GM23338 (cell line): ENCODE measurements around the gene ATP23. TPM values are rescaled to one million over a fixed set of nuclear protein-coding genes. Genes with fewer than 3 reads are reported as not detected.

Experiments
- polyA plus RNA-seq: library from polyadenylated mRNA; unstranded; fragments of >200 nt; fragmentation: Nextera tagmentation; extraction: Ambion mirVana; gene quantifications from 2 replicates; pipeline ENCODE4 v1.2.1, GENCODE V29; 2016
- total RNA-seq: library from RNA; depleted of rRNA; stranded (reverse); fragments of >200 nt; shearing (Covaris generic); gene quantifications from 2 replicates; pipeline ENCODE4 v1.2.3, GENCODE V29; 2014; rRNA removed

The ATP23 gene
- total and polyA plus RNA-seq, 2 experiments from 2014 or later = 14.7 to 21.0 TPM

Other genes with a start within 250 kb of the ATP23 start
- gene OS9, start 247.4 kb upstream of the ATP23 start, total RNA-seq = 66.1 and 79.7 TPM in 2 replicates
- 27.5 and 29.3 TPM in 2 replicates for gene OS9, start 247.4 kb upstream of the ATP23 start, polyA plus RNA-seq
- gene AGAP2, start 202.8 kb upstream of the ATP23 start, total RNA-seq = 1.1 and 1.3 TPM in 2 replicates
- 0.36 and 0.38 TPM in 2 replicates for gene AGAP2, start 202.8 kb upstream of the ATP23 start, polyA plus RNA-seq
- 15.6 and 32.9 TPM in 2 replicates for gene TSPAN31, start 196.5 kb upstream of the ATP23 start, total RNA-seq
- 12.9 and 15.5 TPM in 2 replicates for gene TSPAN31, start 196.5 kb upstream of the ATP23 start, polyA plus RNA-seq
- 198 and 214 TPM in 2 replicates for gene CDK4, start 189.3 kb upstream of the ATP23 start, total RNA-seq
- gene CDK4, start 189.3 kb upstream of the ATP23 start, polyA plus RNA-seq = 105 and 108 TPM in 2 replicates
- gene MARCHF9, start 186.5 kb upstream of the ATP23 start, total RNA-seq = 2.9 and 3.5 TPM in 2 replicates
- gene MARCHF9, start 186.5 kb upstream of the ATP23 start, polyA plus RNA-seq = 3.1 and 3.3 TPM in 2 replicates
- gene CYP27B1, start 174.5 kb upstream of the ATP23 start, total RNA-seq = 2.7 and 6.8 TPM in 2 replicates
- gene CYP27B1, start 174.5 kb upstream of the ATP23 start, polyA plus RNA-seq = 0.83 and 1.1 TPM in 2 replicates
- gene METTL1, start 169.5 kb upstream of the ATP23 start, total RNA-seq = 12.2 and 18.9 TPM in 2 replicates
- 39.5 and 47.0 TPM in 2 replicates for gene METTL1, start 169.5 kb upstream of the ATP23 start, polyA plus RNA-seq
- 3.0 and 5.3 TPM in 2 replicates for gene EEF1AKMT3, start 169.0 kb upstream of the ATP23 start, total RNA-seq
- gene EEF1AKMT3, start 169.0 kb upstream of the ATP23 start, polyA plus RNA-seq = 1.3 and 1.7 TPM in 2 replicates
- gene TSFM, start 158.8 kb upstream of the ATP23 start, total RNA-seq = 29.5 and 30.9 TPM in 2 replicates
- gene TSFM, start 158.8 kb upstream of the ATP23 start, polyA plus RNA-seq = 41.7 and 43.1 TPM in 2 replicates
- gene AVIL, start 122.8 kb upstream of the ATP23 start, total RNA-seq = 0.12 and 0.17 TPM in 2 replicates
- 0.59 and 1.3 TPM in 2 replicates for gene AVIL, start 122.8 kb upstream of the ATP23 start, polyA plus RNA-seq
- 66.3 and 81.9 TPM in 2 replicates for gene CTDSP2, start 94.8 kb upstream of the ATP23 start, total RNA-seq
- gene CTDSP2, start 94.8 kb upstream of the ATP23 start, polyA plus RNA-seq = 20.8 and 22.8 TPM in 2 replicates